Mucosa of stomach (tissue), 1 donor: Measurements from ENCODE around the gene ADARB2.

Experiments used
- H3K27me3 ChIP-seq: one replicate; pipeline ENCODE4 v1.7.0; 2013; ENCODE audit warnings: mild to moderate bottlenecking, low read length; ENCODE audit not compliant: control insufficient read depth, insufficient read depth
- H3K36me3 ChIP-seq: one replicate; pipeline ENCODE4 v1.7.0; 2013; ENCODE audit warnings: low read length; ENCODE audit not compliant: control insufficient read depth, insufficient read depth
- H3K4me1 ChIP-seq: one replicate; pipeline ENCODE4 v1.7.0; 2013; ENCODE audit warnings: mild to moderate bottlenecking, low read length; ENCODE audit not compliant: control insufficient read depth, insufficient read depth
- H3K4me3 ChIP-seq: one replicate; pipeline ENCODE4 v1.7.0; 2013; ENCODE audit warnings: low read length
- H3K9ac ChIP-seq: one replicate; pipeline ENCODE4 v1.7.0; 2013; ENCODE audit warnings: mild to moderate bottlenecking, low read length, moderate library complexity
- H3K9me3 ChIP-seq: one replicate; pipeline ENCODE4 v1.7.0; 2013; ENCODE audit warnings: mild to moderate bottlenecking, low read length, moderate library complexity; ENCODE audit not compliant: control insufficient read depth
- donor health status: Pancreatic carcinoma.

Gene ADARB2

GRCh38 chr10:1363446-1364121, 373.7 kb downstream of the ADARB2 start:
- H3K4me1 ChIP-seq, result no peaks in the 10 kb centered on the region
- H3K4me3 ChIP-seq, result no peak overlapping the region
- no peak overlapping the region for H3K9ac ChIP-seq
- H3K9me3 ChIP-seq, result no peaks in the 10 kb centered on the region
- H3K36me3 ChIP-seq, result no peaks in the 10 kb centered on the region
- peaks cover 26% of the 10 kb centered on the region for H3K27me3 ChIP-seq

- Histone ChIP-seq H3K27me3 (peaks cover 26% of the 10 kb centered on the region), H3K4me1 (no peaks in the 10 kb centered on the region), H3K9ac (no peak overlapping the region), H3K36me3 (no peaks in the 10 kb centered on the region), H3K9me3 (no peaks in the 10 kb centered on the region), H3K4me3 (no peak overlapping the region)
These were observed 374.5 kb downstream of the ADARB2 start for GRCh38 chr10:1362589-1363445.

GRCh38 chr10:1361411-1362105, 375.8 kb downstream of the ADARB2 start:
- H3K9ac ChIP-seq, result no peak overlapping the region
- peaks cover 26% of the 10 kb centered on the region for H3K27me3 ChIP-seq
- H3K36me3 ChIP-seq, result no peaks in the 10 kb centered on the region
- H3K9me3 ChIP-seq, result no peaks in the 10 kb centered on the region
- no peaks in the 10 kb centered on the region for H3K4me1 ChIP-seq
- no peak overlapping the region for H3K4me3 ChIP-seq

GRCh38 chr10:1360558-1361164, 376.7 kb downstream of the ADARB2 start:
- Histone ChIP-seq H3K4me1 (no peaks in the 10 kb centered on the region), H3K9ac (no peak overlapping the region), H3K9me3 (no peaks in the 10 kb centered on the region), H3K27me3 (peaks cover 26% of the 10 kb centered on the region), H3K36me3 (no peaks in the 10 kb centered on the region), H3K4me3 (no peak overlapping the region)

- Histone ChIP-seq H3K36me3 (no peaks in the 10 kb centered on the region), H3K9ac (no peak overlapping the region), H3K9me3 (no peaks in the 10 kb centered on the region), H3K27me3 (peaks cover 26% of the 10 kb centered on the region), H3K4me1 (no peaks in the 10 kb centered on the region), H3K4me3 (no peak overlapping the region)
These were observed 377.2 kb downstream of the ADARB2 start for GRCh38 chr10:1360011-1360557.

GRCh38 chr10:1359626-1359955, 377.7 kb downstream of the ADARB2 start:
- Histone ChIP-seq H3K9me3 (no peaks in the 10 kb centered on the region), H3K4me1 (no peaks in the 10 kb centered on the region), H3K9ac (no peak overlapping the region), H3K36me3 (no peaks in the 10 kb centered on the region), H3K4me3 (no peak overlapping the region), H3K27me3 (peaks cover 26% of the 10 kb centered on the region)

- H3K27me3 ChIP-seq, result peaks cover 22% of the 10 kb centered on the region
- H3K9me3 ChIP-seq, result no peaks in the 10 kb centered on the region
- no peaks in the 10 kb centered on the region for H3K4me1 ChIP-seq
- no peak overlapping the region for H3K4me3 ChIP-seq
- no peak overlapping the region for H3K9ac ChIP-seq
- H3K36me3 ChIP-seq, result no peaks in the 10 kb centered on the region
These were observed 378.3 kb downstream of the ADARB2 start for GRCh38 chr10:1358860-1359625.

GRCh38 chr10:1358147-1358546, 379.2 kb downstream of the ADARB2 start:
- Histone ChIP-seq H3K27me3 (peaks cover 17% of the 10 kb centered on the region), H3K9ac (no peak overlapping the region), H3K4me3 (no peak overlapping the region), H3K4me1 (no peaks in the 10 kb centered on the region), H3K36me3 (no peaks in the 10 kb centered on the region), H3K9me3 (no peaks in the 10 kb centered on the region)

GRCh38 chr10:1356349-1356748, 381.0 kb downstream of the ADARB2 start:
- no peaks in the 10 kb centered on the region for H3K36me3 ChIP-seq
- H3K4me3 ChIP-seq, result no peak overlapping the region
- H3K9me3 ChIP-seq, result no peaks in the 10 kb centered on the region
- H3K27me3 ChIP-seq, result peaks cover 8% of the 10 kb centered on the region
- H3K4me1 ChIP-seq, result no peaks in the 10 kb centered on the region
- no peak overlapping the region for H3K9ac ChIP-seq

- no peaks in the 10 kb centered on the region for H3K4me1 ChIP-seq
- H3K9ac ChIP-seq, result no peak overlapping the region
- no peaks in the 10 kb centered on the region for H3K36me3 ChIP-seq
- peaks cover 3% of the 10 kb centered on the region for H3K27me3 ChIP-seq
- no peak overlapping the region for H3K4me3 ChIP-seq
- H3K9me3 ChIP-seq, result no peaks in the 10 kb centered on the region
These were observed 382.3 kb downstream of the ADARB2 start for GRCh38 chr10:1354809-1355710.
